ENCODE measurements around the gene PIGQ.
A peak's percentile ranks its signal among the peaks of the same experiment; 100 is the strongest.

PIGQ gene

DNA sequence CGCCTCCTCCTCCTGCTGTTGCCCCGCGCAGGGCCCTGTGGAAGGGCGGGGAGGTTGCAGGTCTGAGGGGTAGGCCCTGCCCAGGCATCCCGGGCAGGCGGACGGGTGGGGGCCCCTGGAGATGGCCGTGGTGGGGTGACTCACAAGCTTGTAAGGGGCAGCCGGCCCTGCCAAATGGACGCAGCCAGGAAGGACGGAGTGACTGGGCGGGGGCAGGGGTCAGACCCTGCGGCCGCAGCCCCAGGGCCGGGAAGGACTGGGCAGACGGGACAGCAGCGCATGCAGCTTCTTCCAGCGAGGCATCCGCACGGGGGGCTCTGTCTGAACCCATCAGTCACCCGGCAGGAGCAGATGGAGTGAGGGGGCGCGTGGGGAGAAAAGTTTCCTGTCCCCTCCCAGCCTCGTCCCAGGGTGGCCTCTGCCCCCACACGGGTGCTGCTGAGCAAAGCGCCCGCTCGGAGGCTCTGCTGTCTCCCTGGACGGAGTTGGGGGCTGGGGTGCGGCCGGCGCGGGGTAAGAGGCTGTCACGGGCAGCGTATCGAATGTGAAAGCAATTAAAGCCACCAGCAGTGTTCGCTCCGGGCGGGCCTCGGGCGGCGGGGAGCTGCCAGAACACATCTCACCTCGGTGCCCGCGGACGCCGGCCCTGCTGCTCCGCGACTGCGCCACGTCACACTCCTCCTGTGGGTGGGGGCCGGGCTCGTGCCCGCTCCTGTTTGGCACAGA, 15.0 kb upstream of the PIGQ start:
- no peak for DNase-seq (ENCODE audit: insufficient read length, low spot score)
- FAIRE-seq: no peak

DNA sequence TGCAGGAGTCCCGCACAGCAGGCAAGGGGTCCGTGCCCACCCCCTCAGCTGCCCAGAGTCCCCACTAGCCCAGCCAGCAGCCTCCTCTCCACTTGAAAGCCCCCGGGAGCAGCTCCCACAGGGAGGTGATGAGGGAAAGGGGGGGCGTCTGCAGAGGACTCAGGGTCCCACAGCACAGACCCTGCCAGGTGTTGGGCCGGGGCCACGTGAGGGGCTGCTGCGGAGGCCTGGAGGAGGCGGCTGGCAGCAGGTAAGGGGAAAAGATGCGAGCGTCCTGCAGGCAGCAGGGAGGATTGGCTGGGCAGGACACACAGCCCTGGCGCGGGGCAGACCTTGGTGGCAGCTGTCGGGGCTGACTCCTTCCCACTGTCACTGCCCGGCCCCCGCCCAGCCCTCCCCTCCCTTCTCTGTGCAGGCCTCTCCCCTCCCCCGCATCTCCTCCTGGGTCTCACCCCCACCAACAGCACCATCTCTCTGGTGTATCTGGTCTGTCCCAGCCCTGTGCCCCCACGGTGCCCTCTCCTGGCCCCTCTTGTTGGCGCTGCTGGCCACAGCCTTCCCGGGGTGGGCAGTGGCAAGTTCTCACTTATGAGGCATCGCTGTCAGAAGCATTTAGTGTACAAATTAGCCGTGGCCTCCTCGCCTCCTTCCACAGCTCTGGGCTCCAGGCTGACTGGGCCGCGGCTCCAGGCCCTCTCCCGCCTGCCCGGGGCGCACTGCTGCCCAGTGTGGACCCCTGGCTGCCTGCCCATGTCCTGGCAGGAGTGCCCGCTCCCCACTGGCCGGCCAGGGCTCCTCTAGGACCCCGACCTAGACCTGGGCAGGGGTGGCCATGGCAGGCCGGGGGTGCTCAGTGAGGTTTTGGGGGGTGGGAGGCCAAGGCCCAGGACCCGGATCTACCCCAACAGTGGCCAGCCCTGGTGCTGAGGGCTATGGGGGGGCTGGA, 14.0 kb upstream of the PIGQ start:
- FAIRE-seq (no peak), DNase-seq (ENCODE audit: insufficient read length, low spot score) (no peak)

DNA sequence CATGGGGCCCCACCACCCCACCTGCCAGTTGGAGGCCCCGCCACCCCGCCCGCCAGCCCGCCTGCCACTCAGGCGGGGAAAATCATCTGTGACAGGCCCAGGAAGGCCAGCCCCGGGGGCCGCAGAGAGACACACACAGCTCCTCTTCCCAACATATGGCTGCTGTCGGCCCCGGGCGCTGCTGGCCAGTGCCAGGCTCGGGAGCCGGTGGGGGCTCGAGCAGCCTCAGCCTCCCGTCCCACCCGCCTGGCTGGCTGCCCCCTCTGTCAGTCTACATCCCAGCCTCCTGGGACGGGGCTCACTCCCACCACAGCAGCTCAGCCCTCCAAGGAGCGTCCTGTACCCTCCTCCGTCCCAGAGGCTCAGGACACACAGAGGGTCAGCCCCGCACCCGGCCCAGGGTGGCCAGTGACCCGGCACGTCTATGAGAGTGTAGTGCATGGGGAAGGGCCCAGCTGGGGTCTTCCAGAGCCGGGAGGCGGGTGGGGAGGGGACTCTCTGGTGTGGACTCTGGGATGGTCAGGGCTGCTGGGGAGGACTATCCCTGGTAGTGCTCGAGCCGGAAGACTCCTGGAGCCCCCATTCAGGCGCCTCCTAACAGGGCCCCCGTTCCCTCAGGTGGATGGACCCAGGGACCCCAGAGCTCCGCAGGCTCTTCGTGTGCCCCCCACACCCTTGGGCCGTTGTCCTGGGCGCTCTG, 13.1 kb upstream of the PIGQ start:
- FAIRE-seq: no peak
- no peak for DNase-seq (ENCODE audit: insufficient read length, low spot score)

DNA sequence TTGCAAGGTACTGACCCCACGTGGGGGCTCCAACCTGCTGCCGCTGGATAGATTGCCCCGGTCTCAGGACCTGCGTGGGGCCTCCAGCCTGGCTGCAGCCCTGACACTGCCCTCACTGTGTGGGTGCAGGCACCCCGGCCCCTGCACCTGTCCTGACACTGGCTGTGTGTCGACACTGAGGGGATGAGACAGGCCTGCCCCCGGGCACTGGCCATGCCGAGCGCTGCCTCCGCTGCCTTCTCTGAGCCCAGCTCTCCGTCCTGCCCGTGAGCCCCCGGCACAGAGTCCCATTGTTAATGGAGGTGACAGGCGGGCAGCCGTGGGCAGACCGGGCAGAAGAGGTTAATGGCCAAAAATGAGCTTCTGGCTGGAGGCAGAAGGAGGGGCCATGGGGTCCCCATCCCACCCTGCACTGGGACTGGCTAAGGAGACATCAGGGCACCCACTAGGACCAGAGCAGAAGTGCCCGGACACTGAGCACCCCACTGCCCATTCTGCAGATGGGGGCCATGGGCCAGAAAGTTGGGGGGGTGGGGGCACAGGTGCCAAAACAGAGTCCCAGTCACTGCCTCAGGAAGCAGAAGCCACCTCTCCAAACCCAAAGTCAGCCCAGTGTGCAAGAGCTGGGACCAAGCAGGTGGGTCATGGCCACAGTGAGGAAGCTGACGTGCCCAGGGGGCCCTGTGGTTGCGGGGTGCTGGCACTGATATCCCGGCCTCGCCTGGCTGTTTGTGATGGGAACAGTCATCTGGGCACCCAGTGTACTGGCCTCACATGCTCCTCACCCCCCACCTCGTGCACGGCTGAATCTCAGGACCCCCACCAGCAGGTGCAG, 12.1 kb upstream of the PIGQ start:
- DNase-seq (ENCODE audit: insufficient read length, low spot score): no peak
- FAIRE-seq: no peak

DNA sequence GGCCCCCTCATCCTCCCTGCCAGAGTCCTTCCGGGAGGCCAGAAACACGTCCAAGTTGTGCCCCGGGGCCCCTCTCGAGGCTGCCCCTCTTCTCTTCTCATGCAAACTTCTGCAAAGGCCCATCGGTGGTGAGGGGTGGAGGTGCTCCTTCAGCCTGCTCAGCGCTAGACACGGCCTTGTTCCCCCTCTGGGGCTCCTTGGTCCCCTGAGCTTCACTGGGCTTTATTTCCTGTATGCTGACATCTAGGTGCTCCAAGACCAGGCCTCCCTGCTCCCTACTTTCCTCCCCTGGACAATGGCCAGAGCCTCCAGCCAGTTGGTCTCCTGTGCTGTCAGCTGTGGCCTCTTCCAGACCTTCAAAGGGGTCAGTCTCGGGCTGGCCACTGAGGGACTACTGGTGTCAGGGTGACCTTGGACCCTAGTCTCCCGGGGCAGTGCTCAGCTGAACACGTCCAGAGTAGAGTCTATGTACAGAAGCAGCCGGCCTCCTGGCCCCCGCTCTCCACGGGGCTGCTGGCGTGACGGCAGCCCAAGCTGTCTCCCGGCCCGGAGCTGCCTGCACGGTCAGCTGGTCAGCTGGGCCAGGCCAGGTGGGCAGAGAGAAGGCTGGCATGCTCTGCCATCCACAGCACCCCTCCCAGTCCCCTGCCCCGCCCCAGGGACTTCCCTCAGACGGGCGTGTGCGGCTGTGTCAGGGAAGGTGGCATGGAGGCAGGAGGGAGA, 11.3 kb upstream of the PIGQ start:
- DNase-seq (ENCODE audit: insufficient read length, low spot score) (no peak), FAIRE-seq (no peak)

DNA sequence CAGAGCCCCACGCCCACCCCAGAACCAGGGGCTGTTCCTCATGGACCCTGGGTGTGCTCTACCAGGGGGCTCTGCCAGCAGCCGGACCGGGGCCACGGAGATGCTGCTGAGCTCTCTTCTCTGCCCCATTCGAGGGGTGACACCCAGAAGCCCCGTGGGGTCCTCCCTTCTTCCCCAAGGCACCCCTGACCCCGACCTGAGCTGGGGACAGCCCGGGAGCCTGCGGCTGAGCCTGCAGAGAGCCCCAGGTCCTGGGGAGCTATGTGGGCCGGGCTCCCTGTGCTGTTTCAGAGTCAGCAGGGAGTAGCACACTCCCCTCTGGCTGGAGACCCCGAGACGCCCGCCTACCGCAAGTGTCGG, 10.8 kb upstream of the PIGQ start:
- FAIRE-seq: no peak
- DNase-seq (ENCODE audit: insufficient read length, low spot score): no peak

DNA sequence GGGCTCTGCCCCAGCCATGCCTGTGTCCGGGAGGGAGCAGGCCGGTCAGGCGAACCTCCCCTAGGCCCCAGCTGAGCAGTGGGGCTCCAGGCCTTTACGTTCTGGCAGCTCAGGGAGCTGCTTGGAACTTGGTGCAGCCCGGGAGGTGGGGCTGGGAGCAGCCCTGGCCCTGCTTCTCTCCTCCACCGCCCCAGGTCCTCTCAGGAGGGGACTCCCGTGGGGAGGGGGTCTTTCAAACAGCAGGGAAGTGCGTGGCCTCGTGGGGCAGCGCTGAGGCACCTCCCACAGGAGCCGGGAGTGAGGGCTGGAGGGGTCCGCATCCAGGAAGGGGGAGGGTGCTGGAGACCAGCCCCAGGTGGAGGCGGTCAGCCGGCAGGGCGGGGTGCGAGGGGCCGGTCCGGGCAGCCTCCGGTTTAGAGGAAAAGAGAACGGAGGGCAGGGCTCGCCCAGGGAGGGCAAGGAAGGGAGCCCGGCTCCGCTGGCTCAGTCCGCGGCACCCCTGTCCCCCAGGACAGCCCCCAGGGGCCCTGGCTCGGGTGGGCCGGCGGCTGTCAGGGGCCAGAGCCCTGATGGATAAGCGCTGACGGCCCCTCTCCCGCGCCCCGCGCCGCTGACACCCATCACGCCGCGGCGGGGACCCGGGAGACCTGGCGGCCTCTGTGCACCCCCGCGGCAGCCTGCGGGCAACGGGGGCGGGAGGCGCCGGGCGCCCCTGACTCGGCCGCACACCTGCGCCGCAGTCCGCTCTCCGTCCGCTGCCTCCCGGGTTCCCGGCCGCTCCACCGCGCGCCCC, 10.2 kb upstream of the PIGQ start:
- DNase-seq (ENCODE audit: insufficient read length, low spot score) (no peak), FAIRE-seq (no peak)

DNA sequence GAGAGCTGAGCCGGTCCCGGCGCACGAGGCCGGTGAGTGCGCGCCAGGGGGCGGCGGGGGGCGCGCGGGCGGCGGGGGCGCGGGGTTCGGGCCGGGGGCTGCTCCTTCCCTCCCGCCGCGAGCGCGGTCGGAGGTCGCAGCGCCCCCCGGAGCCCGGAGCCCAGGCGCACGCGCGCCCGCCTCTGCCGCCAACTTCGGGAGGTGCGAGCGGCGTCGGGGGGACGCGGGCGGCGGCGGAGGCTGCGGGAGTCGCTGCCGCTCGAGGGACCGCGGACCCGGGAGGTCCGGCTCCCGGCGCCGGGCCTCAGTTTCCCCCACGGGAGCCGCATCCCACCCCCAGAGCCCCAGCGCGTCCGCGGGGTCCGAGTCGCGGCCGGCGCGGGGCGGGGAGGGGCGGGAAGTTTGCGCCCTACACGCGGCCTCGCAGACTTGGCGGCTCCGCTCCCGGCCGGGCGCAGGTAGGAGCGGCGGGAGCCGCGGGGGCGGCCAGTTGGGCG, 9.5 kb upstream of the PIGQ start, which contains the start of gene PRR35:
TSS of gene PRR35 (plus strand) at position 191 of the 497 bp plus-strand sequence. CDS start 2,901 bp downstream, outside the sequence.
- no peak for DNase-seq (ENCODE audit: insufficient read length, low spot score)
- FAIRE-seq: no peak

DNA sequence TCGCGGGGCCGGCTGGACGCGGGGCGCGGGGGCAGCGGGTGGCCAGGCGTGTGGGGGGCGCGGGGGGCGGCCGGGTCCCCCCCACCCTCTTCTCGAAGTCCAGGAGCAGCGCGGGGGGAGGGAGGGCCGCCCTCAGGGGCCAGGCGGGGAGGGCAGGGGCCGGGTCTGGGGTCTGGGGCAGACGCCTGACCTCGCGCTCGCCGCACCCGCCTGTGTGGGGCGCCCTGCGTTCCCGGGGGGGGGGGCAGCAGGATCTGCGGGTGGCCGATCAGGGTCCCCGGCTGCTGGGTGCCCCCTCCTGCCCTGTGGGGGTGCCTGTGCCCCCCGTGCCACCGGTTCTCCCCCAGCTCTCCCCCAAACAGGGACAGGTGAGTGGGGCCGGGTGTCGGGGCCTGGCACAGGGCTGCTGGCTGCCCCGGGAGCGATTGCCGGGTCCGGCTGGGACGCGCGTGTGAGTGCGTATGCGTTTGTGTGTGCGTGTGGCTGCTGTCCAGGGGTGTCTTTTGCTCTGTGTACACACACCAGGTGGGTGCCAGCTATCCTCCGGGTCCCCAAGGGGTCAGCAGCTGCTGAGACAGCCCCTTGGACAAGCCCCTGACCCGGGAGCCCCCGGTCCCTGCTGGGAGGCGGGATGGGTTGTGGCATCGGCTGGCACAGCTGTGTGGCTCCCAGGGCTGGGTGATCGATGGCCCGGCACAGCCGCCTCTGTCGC, 8.9 kb upstream of the PIGQ start:
- no peak for FAIRE-seq

DNA sequence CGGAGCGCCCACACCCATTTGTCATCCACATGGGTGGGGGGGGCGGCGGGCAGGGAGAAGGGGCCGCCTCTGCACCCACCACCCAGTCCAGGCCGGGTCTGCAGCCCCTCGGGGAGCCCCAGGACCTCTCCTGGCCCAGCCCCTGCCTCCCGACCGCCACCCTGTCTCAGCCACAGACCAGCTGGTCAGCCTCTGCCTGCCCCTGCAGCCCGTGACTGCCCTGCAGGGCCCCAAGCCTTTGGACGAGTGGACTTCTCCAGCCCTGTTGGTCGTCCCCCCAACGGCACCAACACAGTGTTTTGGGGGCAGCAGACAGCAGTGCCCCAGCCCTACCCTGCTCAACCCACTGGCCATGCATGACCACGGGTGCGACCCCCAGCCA, 8.4 kb upstream of the PIGQ start:
- DNase-seq (ENCODE audit: insufficient read length, low spot score) (no peak), FAIRE-seq (no peak)

More for the DNA sequence above, 8.9 kb upstream of the PIGQ start:
- DNase-seq (ENCODE audit: insufficient read length, low spot score): no peak

DNA sequence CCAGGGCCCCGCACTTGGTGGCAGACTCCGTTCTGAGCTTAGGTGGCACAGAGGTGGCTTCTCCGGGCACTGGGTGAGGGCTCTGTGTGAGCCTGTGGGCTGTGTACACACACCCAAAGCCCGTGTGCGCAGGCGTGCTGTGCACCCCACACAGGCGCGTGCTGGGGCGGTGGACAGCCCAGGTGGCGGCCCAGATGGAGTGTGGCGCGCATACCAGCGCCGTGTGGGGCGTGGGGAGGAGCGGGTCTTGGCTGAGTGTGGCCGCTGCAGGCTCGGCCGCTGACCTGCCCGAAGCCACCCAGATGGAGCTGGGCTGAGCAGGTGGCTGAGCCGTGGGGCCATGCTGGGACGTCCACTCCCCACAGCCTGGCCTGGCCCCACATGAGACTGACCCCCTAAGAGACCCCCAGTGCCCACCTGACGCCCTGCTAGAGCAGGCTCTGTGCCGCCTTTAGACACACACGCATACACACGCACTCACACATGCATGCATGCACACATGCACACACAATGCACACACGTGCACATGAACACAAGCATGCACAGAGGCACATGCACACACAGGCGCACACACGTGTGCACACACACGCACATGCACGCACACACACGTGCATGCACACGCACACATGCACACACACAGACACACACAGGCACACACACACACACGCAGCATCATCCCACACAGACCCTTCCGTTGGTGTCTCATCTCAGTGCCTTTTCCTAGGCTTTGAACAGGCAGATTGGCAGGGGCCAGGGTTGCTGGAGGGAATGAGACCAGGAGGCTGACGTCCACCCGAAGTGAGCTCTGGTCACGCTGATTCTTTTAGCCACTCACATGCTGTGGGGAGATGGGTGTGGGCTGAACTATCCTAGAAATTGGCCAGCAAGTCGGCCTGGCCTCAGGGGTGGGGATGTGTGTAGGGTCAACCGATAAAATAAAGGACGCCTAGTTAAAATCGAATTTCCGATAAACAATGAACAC, 7.5 kb upstream of the PIGQ start:
- FAIRE-seq: peak; percentile 86

DNA sequence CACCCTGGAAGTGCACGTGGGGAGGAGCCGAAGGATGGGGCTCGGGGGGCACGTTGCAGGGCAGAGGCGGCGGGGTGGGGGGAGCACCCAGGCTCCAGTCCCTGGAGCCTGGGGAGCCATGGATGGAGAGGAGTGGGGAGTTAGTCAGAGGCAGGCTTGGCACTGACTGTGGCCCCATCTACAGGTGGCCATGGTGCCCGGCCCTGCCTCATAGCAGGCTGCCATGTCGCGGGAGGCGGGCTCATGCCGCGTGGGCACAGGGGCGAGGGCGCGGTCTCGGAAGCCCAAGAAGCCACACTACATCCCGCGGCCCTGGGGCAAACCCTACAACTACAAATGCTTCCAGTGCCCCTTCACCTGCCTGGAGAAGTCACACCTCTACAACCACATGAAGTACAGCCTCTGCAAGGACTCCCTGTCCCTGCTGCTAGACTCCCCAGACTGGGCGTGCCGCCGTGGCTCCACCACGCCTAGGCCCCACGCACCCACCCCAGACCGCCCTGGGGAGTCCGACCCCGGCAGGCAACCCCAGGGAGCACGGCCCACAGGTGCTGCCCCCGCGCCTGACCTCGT, 6.6 kb upstream of the PIGQ start:
- DNase-seq (ENCODE audit: insufficient read length, low spot score) (no peak), FAIRE-seq (no peak)

More for the DNA sequence above, 7.5 kb upstream of the PIGQ start:
- DNase-seq (ENCODE audit: insufficient read length, low spot score): no peak

DNA sequence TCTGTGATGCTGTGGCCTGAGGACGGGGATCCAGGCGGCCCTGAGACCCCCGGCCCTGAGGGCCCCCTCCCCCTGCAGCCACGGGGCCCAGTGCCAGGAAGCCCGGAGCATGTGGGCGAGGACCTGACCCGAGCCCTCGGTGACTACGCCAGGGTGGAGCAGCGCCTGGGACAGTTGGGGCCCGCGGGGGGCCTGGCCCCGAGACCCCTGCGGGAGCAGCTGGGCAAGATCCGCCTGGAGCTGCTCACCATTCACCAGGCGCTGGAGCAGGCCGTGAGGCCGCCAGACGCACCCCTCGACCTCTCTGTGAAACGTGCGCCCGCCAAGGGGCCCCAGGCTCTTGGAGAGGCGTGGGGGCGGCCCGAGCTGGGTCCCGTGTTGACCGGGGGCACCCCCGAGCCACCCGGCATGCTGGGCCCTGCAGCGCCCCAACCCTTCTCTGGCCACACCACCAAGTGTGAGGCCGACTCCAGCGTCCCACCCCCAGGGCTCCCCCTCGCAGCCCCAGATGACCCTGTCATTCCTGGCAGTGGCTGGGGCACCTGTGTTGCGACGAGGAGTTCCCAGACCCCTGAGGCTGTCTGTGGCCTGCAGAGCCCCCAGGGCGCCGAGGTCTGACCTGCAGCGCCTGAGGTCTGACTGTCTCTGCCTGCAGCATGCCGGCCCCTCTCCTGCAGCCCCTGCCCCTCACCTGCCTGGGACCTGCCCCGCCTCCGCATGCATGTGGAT, 4.9 kb upstream of the PIGQ start:
- DNase-seq (ENCODE audit: insufficient read length, low spot score) (no peak), FAIRE-seq (no peak)

DNA sequence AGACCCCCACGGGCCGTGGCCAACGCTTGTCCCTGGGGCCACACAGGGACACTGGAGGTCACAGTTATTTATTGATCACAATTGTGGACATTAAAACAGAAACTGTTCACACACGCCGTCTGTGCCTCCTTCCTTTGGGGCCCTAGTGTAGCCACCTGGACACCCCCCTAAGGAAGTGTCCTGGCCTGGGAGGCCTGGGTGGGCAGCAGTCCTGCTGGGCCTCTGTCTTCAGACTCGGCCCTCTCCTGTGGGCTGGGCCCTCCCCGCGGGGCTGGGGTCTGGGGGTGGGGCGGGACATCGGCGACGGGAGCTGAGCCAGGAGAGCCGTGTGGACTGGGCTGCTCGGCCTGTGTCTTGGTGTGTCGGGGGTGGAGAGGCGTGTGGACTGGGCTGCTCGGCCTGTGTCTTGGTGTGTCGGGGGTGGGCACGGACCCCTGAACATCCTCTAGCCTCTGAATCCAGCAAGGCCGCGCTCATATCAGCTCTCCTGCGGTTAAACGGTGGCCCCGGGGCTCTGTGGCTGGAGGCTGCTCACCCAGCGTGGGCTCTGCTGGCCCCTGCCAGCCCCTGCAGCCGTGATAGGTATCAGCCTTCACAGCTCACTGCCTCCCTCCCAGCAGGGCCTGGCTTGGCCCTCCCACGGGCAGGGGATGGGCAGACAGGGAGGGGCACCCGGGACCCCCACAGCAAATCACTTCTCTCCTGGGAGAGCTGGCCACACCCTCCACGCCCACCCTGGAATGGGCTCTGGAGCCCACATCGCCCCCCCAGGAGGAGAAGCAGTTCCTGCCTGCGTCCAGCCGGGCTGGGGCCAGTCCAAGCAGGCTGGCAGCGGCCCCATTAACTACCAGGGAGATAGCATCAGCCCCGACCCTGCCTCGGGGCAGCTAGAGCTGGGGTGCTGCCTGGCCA, 4.1 kb upstream of the PIGQ start:
- DNase-seq (ENCODE audit: insufficient read length, low spot score) (peak; percentile 53), FAIRE-seq (no peak)
